Bronchial epithelial cell (primary cell): Measurements from ENCODE around the gene LDB3. TPM values are rescaled to one million over a fixed set of nuclear protein-coding genes. Genes with fewer than 3 reads are reported as not detected.

Source experiments
- DNase-seq: peaks from one replicate; pipeline ENCODE4 v3.0.0-alpha.2; 2010; ENCODE audit warnings: low read depth
- FAIRE-seq: peaks from 2 replicates; lab custom pipeline; 2011; peaks lifted over from hg19 to GRCh38; lab: Jason Lieb, UNC
- H3K27me3 ChIP-seq: 2 replicates; pipeline ENCODE4 v1.5.1; 2011; ENCODE audit warnings: low read length; ENCODE audit not compliant: control insufficient read depth, insufficient read depth
- H3K36me3 ChIP-seq: 2 replicates; pipeline ENCODE4 v1.5.1; 2011; ENCODE audit warnings: low read length; ENCODE audit not compliant: control insufficient read depth, insufficient read depth
- H3K4me3 ChIP-seq: 2 replicates; pipeline ENCODE4 v1.5.1; 2011; ENCODE audit warnings: mild to moderate bottlenecking, low read depth, low read length, control low read depth
- total RNA-seq: library from RNA; depleted of rRNA; stranded (reverse); fragments of >200 nt; gene quantifications from 2 replicates; pipeline ENCODE4 v1.2.1, GENCODE V29; 2014
- TF ChIP-seq, protein P1 (sequence below): IDR thresholded peaks from 2 replicates; pipeline ENCODE4 v1.5.1; 2011; ENCODE audit warnings: mild to moderate bottlenecking, moderate library complexity, low read length, control low read depth, inconsistent platforms; ENCODE audit not compliant: insufficient read depth, severe bottlenecking

LDB3 gene, protein sequence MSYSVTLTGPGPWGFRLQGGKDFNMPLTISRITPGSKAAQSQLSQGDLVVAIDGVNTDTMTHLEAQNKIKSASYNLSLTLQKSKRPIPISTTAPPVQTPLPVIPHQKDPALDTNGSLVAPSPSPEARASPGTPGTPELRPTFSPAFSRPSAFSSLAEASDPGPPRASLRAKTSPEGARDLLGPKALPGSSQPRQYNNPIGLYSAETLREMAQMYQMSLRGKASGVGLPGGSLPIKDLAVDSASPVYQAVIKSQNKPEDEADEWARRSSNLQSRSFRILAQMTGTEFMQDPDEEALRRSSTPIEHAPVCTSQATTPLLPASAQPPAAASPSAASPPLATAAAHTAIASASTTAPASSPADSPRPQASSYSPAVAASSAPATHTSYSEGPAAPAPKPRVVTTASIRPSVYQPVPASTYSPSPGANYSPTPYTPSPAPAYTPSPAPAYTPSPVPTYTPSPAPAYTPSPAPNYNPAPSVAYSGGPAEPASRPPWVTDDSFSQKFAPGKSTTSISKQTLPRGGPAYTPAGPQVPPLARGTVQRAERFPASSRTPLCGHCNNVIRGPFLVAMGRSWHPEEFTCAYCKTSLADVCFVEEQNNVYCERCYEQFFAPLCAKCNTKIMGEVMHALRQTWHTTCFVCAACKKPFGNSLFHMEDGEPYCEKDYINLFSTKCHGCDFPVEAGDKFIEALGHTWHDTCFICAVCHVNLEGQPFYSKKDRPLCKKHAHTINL
- total RNA-seq, result under 0.01 TPM in 1 of 2 replicates, not detected in the other

DNA sequence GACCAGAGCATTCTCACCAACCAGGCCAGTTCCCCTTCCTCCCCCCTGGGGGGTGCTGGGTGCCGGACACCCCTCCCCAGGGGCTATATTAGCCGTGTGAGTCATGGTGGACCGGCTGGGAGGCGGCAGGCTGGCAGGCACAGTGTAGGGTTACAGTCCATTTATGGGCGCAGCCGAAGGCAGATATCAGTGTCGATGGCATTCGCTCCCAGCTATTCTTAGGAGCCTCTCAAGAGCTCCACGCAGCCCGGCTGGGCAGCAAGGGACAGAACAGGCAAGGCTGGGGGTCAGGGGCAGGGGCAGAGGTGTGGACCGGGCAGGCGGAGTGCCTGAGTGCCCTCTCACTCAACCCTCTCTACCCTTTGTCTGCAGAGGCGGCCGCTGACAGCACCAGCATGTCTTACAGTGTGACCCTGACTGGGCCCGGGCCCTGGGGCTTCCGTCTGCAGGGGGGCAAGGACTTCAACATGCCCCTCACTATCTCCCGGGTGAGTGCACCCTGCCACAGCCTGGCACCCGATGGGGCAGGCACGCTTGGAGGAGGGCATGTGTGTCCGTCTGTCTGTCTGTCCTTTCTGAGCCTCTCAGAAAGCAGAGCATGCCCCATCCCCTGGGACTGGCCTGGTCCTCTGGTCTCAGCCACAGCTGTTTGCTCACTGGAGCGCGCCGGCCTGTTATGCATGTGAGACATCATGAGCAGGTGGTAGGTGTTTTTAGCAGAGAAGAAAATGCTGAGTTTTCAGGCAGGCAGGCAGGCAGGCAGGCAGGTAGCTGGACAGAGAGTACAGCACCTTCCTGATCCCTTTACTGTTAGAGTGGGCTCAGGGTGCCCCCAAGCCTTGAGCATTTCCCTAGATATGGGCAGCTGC, at the start of gene LDB3:
LDB3 (plus strand) TSS at position 215 of the 869 bp plus-strand sequence; CDS start at position 396, 181 bp downstream.
- TF ChIP-seq, protein P1, sequence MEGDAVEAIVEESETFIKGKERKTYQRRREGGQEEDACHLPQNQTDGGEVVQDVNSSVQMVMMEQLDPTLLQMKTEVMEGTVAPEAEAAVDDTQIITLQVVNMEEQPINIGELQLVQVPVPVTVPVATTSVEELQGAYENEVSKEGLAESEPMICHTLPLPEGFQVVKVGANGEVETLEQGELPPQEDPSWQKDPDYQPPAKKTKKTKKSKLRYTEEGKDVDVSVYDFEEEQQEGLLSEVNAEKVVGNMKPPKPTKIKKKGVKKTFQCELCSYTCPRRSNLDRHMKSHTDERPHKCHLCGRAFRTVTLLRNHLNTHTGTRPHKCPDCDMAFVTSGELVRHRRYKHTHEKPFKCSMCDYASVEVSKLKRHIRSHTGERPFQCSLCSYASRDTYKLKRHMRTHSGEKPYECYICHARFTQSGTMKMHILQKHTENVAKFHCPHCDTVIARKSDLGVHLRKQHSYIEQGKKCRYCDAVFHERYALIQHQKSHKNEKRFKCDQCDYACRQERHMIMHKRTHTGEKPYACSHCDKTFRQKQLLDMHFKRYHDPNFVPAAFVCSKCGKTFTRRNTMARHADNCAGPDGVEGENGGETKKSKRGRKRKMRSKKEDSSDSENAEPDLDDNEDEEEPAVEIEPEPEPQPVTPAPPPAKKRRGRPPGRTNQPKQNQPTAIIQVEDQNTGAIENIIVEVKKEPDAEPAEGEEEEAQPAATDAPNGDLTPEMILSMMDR, result no peak
- H3K4me3 ChIP-seq, result no peak within 1 kb of the TSS
- DNase-seq, result no peak
- H3K27me3 ChIP-seq, result peaks cover 3% of the 10 kb centered on the region
- H3K36me3 ChIP-seq, result no peaks in the 10 kb centered on the region
- no peak for FAIRE-seq

DNA sequence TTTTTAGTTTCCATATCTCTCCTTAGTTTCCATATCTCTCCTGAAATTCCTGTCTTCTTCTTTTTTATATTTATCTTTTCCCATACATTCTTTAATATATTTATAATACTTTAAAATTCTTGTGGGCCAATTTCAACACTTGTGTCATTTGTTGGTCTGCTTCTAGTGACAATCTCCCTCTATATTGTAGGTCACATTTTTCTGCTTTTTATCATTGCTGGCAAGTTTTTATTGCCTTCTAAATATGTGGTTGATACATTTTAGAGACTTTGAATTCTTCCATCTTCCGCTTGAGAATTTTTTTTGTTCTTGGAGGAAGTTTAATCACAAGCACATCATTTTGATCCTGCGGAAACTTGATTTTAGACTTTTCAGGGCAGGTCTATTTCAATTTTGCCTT, 40.0 kb upstream of the LDB3 start:
- DNase-seq, result no peak
- H3K27me3 ChIP-seq, result peaks cover 16% of the 10 kb centered on the region
- TF ChIP-seq, protein P1, result no peak
- no peaks in the 10 kb centered on the region for H3K36me3 ChIP-seq
- no peak for FAIRE-seq
- H3K4me3 ChIP-seq, result no peak overlapping the region

DNA sequence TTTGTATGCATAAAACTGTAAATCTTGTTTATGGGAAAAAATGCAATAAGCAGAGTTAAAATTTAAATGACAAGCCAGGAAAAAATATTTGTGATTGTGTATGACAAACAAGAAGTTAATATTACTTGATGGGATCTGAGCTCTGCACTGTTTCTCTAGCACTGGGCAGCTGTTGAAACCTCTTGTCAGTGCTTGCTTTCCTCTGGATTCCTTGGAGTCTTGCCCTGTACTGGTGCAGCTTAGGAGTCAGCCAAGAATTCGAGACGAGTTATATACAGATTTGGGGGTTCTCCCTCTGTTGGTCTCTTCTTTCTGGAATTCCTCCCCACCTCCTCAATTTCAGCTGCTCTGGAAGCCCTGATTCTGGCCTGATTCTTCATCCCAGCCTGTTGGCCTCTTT, 38.2 kb upstream of the LDB3 start:
- TF ChIP-seq, protein P1, result no peak
- peaks cover 16% of the 10 kb centered on the region for H3K27me3 ChIP-seq
- no peak for FAIRE-seq
- H3K4me3 ChIP-seq, result no peak overlapping the region
- no peaks in the 10 kb centered on the region for H3K36me3 ChIP-seq
- peak; percentile 16 for DNase-seq

DNA sequence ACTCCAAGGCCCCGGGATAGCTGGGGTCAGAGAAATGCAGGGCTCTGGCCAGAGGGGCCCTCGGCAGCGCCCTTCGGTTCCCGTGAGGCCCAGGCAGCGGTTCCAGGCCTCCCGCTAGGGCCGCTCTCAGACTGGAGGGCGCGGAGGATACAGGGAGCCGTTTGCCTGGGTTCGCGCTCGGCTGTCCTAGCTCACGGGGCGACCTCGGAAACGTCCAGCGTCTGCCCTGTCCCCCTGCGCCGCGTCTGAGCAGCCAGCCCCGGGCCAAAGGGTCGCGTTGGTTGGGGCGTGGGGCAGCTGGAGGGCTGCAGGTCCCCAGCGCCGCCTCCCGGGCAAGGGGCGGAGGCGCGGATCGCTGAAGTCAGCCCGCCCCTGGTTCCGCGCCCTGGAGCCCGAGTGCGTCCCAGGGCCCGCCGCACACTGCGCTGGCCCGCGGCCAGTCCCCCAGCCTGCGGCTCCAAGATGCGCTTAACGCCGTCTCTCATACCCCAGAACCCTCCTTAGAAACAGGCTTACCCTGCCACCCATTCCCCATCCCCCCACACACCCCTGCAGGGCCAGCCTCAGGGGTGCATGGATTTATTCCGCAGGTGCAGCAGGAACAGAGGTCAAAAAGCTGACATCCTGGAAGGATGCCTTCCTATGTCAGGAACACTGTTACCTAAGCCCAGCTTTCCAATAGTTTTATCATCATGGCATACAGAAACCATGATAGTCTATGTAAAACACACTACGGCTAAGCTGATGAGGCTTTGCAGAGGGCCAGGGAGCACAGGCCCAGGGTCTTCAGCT, 36.1 kb upstream of the LDB3 start:
- no peak for DNase-seq
- Histone ChIP-seq H3K36me3 (no peaks in the 10 kb centered on the region), H3K4me3 (peak overlapping the region; percentile 8), H3K27me3 (peaks cover 15% of the 10 kb centered on the region)
- no peak for FAIRE-seq
- TF ChIP-seq, protein P1, result peak; percentile 26

DNA sequence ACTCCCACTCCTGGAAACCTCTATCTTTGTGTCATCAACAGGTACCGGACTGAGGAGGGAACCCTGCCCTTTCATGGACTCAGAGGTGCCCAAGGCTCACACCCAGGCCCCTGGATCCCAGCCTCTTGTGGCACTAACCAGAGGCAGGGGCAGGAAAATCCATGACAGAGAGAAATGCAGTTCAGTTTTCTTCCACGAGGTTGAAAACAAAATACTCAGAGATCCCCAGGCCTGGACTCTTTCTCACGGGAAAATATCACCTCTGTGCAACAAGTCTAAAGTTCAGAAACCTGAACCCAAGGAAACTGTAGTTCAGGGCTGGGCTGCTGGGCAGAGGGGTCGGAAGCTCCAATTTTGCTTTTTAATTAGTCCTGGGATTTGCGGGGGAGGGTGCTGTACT, 35.4 kb upstream of the LDB3 start:
- Histone ChIP-seq H3K36me3 (no peaks in the 10 kb centered on the region), H3K27me3 (peaks cover 15% of the 10 kb centered on the region), H3K4me3 (no peak overlapping the region)
- DNase-seq (no peak), FAIRE-seq (no peak)
- TF ChIP-seq, protein P1, result no peak
